SHP77 treated with DMSO at 0.1 percent for 48 hours (cell line): ENCODE measurements around the gene PPFIBP2.
"Not testable (repeated sequence)": the region's sequence is repeated elsewhere in the genome, so short reads cannot be mapped to it uniquely, and the experiment has no call there.

Experiments
- DNase-seq: peaks from one replicate; lab custom pipeline; 2025; lab: John Stamatoyannopoulos, UW

The PPFIBP2 gene

GRCh38 chr11:7499081-7499480 is 14.7 kb upstream of the PPFIBP2 start:
- DNase-seq = no peak

DNA sequence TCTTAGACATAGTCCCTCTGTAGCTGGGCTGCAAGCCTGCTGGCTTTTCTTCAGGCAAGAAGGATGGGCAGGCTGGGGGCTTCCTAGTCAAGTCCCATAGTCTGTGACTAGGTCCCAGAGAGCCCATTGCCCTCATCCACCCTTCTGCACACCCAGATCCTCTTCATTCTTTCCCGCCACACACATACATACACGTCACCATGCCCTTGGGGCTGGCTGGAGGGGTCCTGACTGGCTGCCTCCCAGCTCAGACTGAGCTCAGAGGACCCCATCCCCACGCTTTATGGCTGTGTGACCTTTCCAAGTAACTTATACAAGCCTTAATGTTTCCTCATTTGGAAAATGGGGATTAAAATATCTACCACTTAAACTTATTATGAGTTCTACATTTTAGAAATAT is 13.5 kb upstream of the PPFIBP2 start:
- DNase-seq = no peak

GRCh38 chr11:7501251-7501650 is 12.5 kb upstream of the PPFIBP2 start:
- no peak for DNase-seq

GRCh38 chr11:7501894-7502293 is 11.9 kb upstream of the PPFIBP2 start:
- no peak for DNase-seq

DNA sequence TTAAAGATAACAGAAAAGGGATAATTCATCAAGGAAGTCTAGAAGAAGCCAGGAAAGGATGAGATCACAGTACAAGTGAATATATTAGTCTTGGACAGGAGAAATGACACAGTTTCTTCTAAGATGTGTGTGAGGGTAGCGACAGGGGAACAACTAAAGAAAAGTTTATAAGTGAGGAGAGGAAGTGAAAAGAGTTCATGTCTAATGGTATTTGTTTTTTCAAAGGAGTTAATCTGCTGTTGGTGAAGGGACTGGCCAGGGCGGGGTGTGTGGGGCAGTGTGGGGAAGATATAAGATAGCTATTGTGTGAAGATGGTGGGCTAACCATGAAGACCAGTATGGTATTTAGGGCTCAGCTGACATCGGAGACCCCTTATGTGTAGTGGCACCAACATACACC is 7.6 kb upstream of the PPFIBP2 start:
- DNase-seq = no peak

GRCh38 chr11:7508087-7508486 is 5.7 kb upstream of the PPFIBP2 start:
- no peak for DNase-seq

- no peak for DNase-seq
These were observed 3.8 kb upstream of the PPFIBP2 start for GRCh38 chr11:7509966-7510365.

DNA sequence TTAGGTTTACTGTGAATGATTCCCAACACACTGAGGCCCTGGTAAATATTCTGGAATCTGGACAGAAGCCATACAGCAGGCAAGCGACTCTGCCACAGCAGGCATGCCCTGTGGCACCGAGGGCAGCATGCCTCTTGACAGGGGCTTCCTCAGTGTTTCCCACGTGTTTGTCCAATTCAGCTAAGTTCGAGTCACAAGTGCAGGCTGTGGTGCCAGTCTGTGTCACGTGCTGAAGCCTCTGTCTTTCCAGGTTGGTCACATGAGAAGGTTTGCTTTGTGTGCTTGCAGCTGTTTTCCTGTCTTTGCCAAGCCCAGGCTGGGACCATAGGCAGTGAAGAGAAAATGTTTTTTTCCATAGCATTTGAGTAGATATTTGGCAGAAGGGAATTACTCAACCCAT is 2.4 kb upstream of the PPFIBP2 start:
- no peak for DNase-seq

- DNase-seq = no peak
These were observed 1.1 kb upstream of the PPFIBP2 start for GRCh38 chr11:7512525-7513233.

DNA sequence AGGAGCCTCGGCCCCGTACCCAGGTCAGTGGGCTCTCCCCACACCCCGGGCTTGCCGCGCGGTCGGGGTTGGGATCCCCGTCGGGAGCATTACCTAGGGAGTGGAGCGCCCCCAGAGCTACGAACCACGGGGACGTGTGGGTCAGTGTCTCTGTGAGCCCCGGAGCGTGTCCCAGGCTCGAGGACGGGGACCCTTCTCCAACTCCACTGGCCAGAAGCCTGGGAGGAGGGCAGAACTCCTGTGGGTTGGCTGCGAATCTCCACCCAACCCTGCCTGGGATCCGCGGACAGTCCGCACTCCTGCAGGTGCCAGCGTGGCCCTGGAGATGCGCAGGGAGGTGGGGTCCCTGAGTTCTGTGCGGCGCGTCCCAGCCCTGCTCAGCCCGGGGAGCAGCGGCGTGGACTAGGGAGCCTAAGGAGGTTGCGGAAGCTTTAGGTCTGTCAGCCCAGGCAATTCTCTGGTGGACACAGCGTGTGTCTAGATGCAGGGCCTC is 346 bp downstream of the PPFIBP2 start:
- DNase-seq = no peak

GRCh38 chr11:7515447-7515886 is 1.7 kb downstream of the PPFIBP2 start:
- DNase-seq = no peak

GRCh38 chr11:7516475-7516874 is 2.7 kb downstream of the PPFIBP2 start:
- DNase-seq = no peak

DNA sequence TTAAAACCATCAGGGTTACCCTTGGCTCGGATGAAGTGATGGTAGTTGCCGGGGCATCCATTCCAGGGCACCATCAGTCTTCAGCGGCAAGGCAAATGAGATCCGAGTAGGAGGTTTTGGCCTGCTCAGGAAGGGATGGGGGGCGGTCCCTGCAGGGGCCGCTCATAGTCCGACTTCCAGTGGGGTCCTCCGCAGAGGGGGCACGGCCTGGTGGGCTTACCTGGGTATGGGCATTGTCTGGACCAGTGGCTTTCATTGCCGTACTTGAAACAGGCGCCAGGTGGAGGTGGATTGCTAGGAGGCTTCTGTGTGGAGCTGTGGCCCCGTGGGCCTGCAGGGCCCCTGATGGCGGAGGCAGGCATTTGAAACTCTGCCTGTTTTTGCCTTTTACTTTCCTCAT is 3.9 kb downstream of the PPFIBP2 start:
- not testable (repeated sequence) for DNase-seq

DNA sequence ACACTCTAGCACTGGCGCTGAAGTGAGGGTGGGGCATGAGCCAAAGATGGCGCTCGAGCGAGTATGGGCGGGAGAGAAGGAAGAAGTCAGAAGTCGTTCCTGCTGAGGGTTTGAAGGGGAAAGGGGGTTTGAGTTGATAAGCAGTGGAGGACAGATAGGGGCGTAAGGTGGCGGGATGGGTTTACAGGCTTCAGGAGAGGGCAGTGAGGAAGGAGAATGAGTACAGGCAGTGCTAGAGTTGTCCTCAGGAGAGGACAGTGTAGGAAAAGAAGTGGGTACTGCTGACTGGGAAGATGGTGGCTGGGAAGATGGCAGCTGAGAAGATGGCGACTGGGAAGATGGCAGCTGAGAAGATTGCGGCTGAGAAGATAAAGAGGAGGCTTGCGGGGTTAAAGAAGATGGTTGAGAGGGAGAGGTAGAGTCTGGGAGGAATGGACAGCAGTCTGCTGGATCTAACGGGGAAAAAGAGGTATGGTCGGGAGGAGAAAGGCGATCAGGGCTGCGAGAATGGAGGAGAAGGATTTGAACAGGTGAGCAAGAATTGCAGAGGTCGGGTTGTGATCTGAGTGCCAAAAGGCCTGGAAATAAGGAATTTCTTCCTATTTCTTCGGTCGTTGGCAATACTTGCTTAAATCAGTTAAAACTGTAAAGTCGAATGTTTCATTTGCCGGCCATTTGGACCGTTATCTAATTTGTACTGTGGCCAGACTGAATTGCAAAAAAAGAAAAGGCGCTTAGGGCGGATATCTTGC is 5.2 kb downstream of the PPFIBP2 start:
- DNase-seq = no peak

DNA sequence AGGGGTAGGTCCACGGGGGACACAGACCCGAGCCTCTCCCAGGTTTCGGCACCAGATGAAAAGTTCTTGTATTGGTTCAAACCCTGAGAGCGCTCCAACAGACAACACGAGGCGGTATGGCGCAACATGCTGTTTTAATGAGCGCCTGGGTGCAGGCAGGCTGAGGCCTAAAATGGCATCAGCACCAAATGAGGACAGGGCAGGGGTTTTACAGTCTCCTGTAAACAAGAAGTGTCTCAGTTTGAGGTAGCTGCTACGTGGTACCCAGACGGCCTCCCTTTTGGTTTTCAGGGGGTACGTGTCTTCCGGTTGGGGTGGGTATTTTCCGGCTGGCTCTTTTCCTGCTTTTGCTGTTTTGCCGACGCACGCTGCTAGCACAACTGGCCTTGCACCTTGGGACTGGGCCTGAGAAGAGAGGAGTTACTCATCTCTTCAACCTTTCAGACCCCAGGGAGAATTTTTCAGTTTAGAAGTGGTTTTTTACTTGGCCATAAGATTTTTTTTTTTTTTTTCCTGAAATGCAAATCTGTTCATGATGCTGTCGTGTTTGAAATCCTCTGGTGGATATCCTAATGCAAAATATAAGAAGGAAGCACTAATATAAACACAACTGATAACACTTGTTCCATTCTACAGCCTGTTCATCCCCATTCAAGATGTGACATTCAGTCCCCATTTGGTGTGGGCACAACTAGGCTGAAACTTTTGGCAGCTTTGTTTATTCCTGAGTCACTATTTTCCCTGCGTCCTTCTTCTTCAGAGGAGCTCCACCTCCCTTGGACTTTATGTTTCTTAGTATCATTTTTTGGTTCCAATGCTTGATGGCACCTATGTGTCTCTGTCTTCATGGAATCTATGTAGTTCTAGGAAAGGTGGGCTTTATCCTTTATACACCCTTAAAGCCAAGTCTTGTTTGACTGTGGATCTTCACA is 6.5 kb downstream of the PPFIBP2 start:
- DNase-seq = no peak

DNA sequence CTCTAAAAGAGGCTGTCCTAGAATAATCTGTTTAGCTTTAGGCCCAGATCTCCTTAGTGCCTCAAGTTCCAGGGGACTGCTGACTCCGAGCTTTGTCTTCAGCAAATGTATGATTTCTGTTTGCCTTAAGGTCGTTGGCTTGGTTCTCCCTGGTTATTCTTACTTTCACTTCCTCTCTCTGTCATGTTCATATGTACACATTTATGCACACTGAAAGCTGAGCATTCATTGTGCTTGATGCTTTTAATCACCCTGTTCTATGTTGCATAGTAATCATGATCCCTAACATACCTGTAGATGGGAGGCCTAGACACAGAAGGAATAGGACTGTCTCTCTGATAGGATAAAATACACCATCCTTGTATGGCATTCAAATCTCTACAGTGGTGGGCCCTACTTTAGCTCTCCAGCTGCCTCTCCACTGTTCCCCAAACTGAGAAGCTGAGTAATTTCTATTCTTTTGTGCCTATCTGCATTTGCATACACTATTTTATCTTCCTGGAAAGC is 7.2 kb downstream of the PPFIBP2 start:
- DNase-seq = no peak

- no peak for DNase-seq
These were observed 8.3 kb downstream of the PPFIBP2 start for GRCh38 chr11:7522121-7522520.

DNA sequence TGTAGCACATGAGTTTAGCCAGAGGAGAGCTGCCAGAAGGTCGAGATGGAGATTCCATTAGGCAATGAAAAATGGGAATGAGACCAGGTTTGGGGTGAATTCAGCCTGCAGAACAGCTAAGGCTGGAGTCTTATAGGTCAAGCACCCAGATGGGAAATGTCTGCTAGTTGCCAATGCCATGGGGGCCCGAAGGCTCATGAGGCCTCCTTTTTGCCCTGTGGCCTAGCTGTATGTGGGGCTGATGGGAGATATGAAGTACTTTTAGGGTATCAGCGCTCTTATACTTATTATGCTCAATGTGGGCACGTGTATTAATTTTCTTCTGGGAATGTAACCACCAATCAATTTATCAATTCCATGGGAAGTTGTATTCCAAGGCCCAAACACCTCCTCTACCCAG is 8.7 kb downstream of the PPFIBP2 start:
- DNase-seq = no peak

- DNase-seq = no peak
These were observed 9.8 kb downstream of the PPFIBP2 start for GRCh38 chr11:7523416-7524210.

DNA sequence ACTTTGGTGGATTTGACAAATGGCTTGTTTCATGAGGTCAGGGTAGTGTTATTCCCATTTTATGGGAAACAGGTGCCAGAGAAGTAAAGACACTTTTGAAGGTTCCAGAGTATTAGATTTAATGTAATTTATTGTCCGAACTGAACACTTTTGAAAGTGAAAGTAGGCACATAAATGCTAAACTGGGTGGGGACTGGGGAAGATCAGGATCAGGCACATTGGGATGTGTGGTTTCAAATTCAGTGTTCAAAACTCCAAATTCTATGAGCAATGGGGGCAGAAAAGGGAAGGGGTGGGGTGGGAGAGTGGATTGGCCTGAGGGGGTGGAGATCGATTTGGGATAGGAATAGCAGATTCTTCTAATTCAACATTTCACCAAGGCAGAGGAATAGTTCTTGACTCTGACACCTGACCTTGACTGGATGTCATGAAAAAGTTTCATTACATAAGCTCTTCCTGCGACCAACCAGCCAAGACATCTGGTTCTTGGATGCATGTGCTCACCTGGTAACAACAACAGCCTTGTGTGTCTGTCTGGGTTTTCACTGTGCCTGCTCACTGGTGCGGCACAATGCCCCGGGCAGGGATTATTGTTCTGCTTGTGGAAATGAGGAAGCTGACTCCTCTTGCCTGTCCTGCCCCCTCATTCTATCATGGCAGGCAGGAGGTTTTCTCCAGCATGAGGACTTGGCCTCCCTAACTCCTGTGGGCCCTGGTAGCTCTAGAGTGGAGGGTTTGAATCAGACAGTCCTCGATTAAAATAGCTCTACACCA is 10.8 kb downstream of the PPFIBP2 start:
- no peak for DNase-seq

GRCh38 chr11:7525424-7525823 is 11.6 kb downstream of the PPFIBP2 start:
- no peak for DNase-seq
